ENCODE data around the gene G3BP1. TPM values are rescaled to one million over a fixed set of nuclear protein-coding genes. Genes with fewer than 3 reads are reported as not detected.

G3BP1 gene
- total RNA-seq, 1 donor from 2014 or later, result 184 TPM

GRCh38 chr5:151786468-151786867, 14.7 kb downstream of the G3BP1 start:
- peaks cover 45% of the 10 kb centered on the region for H3K4me1 Mint-ChIP-seq (ENCODE audit: unreplicated experiment)
- DNase-seq (ENCODE audit: extremely low spot score, unreplicated experiment), result no peak
- no peak overlapping the region for H3K27ac Mint-ChIP-seq (ENCODE audit: unreplicated experiment)
- H3K4me3 Mint-ChIP-seq (ENCODE audit: unreplicated experiment), result no peak overlapping the region
- H3K9me3 Mint-ChIP-seq (ENCODE audit: unreplicated experiment), result no peaks in the 10 kb centered on the region
- peaks cover 33% of the 10 kb centered on the region for H3K36me3 Mint-ChIP-seq (ENCODE audit: unreplicated experiment)
- TF ChIP-seq, protein P1, sequence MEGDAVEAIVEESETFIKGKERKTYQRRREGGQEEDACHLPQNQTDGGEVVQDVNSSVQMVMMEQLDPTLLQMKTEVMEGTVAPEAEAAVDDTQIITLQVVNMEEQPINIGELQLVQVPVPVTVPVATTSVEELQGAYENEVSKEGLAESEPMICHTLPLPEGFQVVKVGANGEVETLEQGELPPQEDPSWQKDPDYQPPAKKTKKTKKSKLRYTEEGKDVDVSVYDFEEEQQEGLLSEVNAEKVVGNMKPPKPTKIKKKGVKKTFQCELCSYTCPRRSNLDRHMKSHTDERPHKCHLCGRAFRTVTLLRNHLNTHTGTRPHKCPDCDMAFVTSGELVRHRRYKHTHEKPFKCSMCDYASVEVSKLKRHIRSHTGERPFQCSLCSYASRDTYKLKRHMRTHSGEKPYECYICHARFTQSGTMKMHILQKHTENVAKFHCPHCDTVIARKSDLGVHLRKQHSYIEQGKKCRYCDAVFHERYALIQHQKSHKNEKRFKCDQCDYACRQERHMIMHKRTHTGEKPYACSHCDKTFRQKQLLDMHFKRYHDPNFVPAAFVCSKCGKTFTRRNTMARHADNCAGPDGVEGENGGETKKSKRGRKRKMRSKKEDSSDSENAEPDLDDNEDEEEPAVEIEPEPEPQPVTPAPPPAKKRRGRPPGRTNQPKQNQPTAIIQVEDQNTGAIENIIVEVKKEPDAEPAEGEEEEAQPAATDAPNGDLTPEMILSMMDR (IDR thresholded peaks at IDR 0.05), result no peak
- H3K27me3 Mint-ChIP-seq (ENCODE audit: unreplicated experiment), result no peaks in the 10 kb centered on the region

GRCh38 chr5:151787817-151788216, 16.1 kb downstream of the G3BP1 start:
- H3K27ac Mint-ChIP-seq (ENCODE audit: unreplicated experiment), result no peak overlapping the region
- no peak for DNase-seq (ENCODE audit: extremely low spot score, unreplicated experiment)
- TF ChIP-seq, protein P1 (IDR thresholded peaks at IDR 0.05), result no peak
- no peak overlapping the region for H3K4me3 Mint-ChIP-seq (ENCODE audit: unreplicated experiment)
- peaks cover 33% of the 10 kb centered on the region for H3K4me1 Mint-ChIP-seq (ENCODE audit: unreplicated experiment)
- H3K27me3 Mint-ChIP-seq (ENCODE audit: unreplicated experiment), result no peaks in the 10 kb centered on the region
- H3K9me3 Mint-ChIP-seq (ENCODE audit: unreplicated experiment), result no peaks in the 10 kb centered on the region
- peaks cover 44% of the 10 kb centered on the region for H3K36me3 Mint-ChIP-seq (ENCODE audit: unreplicated experiment)

DNA sequence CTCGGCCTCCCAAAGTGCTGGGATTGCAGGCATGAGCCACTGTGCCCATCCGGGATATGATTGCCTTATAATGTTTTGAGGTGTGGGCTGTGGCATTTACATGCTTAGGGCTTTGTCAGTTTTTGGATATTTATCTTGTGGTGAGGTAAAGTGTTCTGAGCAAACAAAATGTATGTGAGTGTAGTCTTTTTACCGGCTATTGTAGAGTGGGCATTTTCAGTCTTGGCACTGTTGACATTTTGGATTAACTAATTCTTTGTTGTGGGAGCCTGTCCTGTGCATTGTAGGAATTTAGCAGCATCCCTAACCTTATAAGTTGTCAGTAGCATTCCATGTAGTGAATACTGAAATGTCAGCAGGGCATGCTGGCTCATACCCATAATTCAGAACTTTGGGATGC, 21.6 kb downstream of the G3BP1 start:
- no peaks in the 10 kb centered on the region for H3K9me3 Mint-ChIP-seq (ENCODE audit: unreplicated experiment)
- no peak for DNase-seq (ENCODE audit: extremely low spot score, unreplicated experiment)
- H3K4me1 Mint-ChIP-seq (ENCODE audit: unreplicated experiment), result peaks cover 1% of the 10 kb centered on the region
- TF ChIP-seq, protein P1 (IDR thresholded peaks at IDR 0.05), result no peak
- H3K27me3 Mint-ChIP-seq (ENCODE audit: unreplicated experiment), result no peaks in the 10 kb centered on the region
- H3K36me3 Mint-ChIP-seq (ENCODE audit: unreplicated experiment), result peaks cover 73% of the 10 kb centered on the region
- no peak overlapping the region for H3K4me3 Mint-ChIP-seq (ENCODE audit: unreplicated experiment)
- no peak overlapping the region for H3K27ac Mint-ChIP-seq (ENCODE audit: unreplicated experiment)

- H3K36me3 Mint-ChIP-seq (ENCODE audit: unreplicated experiment), result peaks cover 73% of the 10 kb centered on the region
- TF ChIP-seq, protein P1 (IDR thresholded peaks at IDR 0.05), result no peak
- no peak overlapping the region for H3K4me3 Mint-ChIP-seq (ENCODE audit: unreplicated experiment)
- H3K4me1 Mint-ChIP-seq (ENCODE audit: unreplicated experiment), result no peaks in the 10 kb centered on the region
- H3K27ac Mint-ChIP-seq (ENCODE audit: unreplicated experiment), result no peak overlapping the region
- no peaks in the 10 kb centered on the region for H3K27me3 Mint-ChIP-seq (ENCODE audit: unreplicated experiment)
- no peak for DNase-seq (ENCODE audit: extremely low spot score, unreplicated experiment)
- H3K9me3 Mint-ChIP-seq (ENCODE audit: unreplicated experiment), result no peaks in the 10 kb centered on the region
These were observed 23.7 kb downstream of the G3BP1 start for GRCh38 chr5:151795426-151795825.

GRCh38 chr5:151798674-151799073, 26.9 kb downstream of the G3BP1 start:
- Mint-ChIP-seq H3K4me3 (ENCODE audit: unreplicated experiment) (no peak overlapping the region), H3K9me3 (ENCODE audit: unreplicated experiment) (no peaks in the 10 kb centered on the region), H3K27me3 (ENCODE audit: unreplicated experiment) (no peaks in the 10 kb centered on the region), H3K27ac (ENCODE audit: unreplicated experiment) (no peak overlapping the region), H3K4me1 (ENCODE audit: unreplicated experiment) (peaks cover 9% of the 10 kb centered on the region), H3K36me3 (ENCODE audit: unreplicated experiment) (peaks cover 69% of the 10 kb centered on the region)
- no peak for DNase-seq (ENCODE audit: extremely low spot score, unreplicated experiment)
- TF ChIP-seq, protein P1 (IDR thresholded peaks at IDR 0.05), result no peak
